Thoracic aorta (tissue), 2 donors: ENCODE data around the gene SLC8B1. TPM values are rescaled to one million over a fixed set of nuclear protein-coding genes. Genes with fewer than 3 reads are reported as not detected.

Experiments used
- ATAC-seq: fragments of 150-250 bp; one replicate; pipeline ENCODE4 v1.8.0; 2017; ENCODE audit warnings: low read depth; ENCODE audit not compliant: insufficient number of reproducible peaks, low FRiP score
- DNase-seq: peaks from one replicate; pipeline ENCODE4 v3.0.0-alpha.2; 2020; ENCODE audit warnings: low spot score
- H3K27ac ChIP-seq, 2 donors: fragments of 200-600 bp; sonication (generic); 1 replicate in 1 of 2; 2 replicates in 1 of 2; pipeline ENCODE4 v1.5.1; 2016; ENCODE audit warnings: mild to moderate bottlenecking in 2 of 2, moderate library complexity in 2 of 2
- H3K27me3 ChIP-seq: fragments of 200-600 bp; sonication (generic); replicated peaks from 2 replicates; pipeline ENCODE4 v1.6.0; 2016; ENCODE audit warnings: mild to moderate bottlenecking; ENCODE audit not compliant: insufficient read depth
- H3K36me3 ChIP-seq: fragments of 200-600 bp; sonication (generic); one replicate; pipeline ENCODE4 v1.5.1; 2016
- H3K4me1 ChIP-seq, 2 donors: fragments of 200-600 bp; sonication (generic); 1 replicate in 1 of 2; 2 replicates in 1 of 2; pipeline versions ENCODE4 v1.5.1 to v1.6.0; 2016; ENCODE audit warnings: low read depth in 2 of 2, mild to moderate bottlenecking in 1 of 2; ENCODE audit not compliant: control insufficient read depth in 1 of 2
- H3K4me3 ChIP-seq: fragments of 200-600 bp; sonication (generic); 2 replicates; pipeline ENCODE4 v1.5.1; 2016; ENCODE audit warnings: mild to moderate bottlenecking
- H3K9me3 ChIP-seq: fragments of 200-600 bp; sonication (generic); 2 replicates; pipeline ENCODE4 v1.5.1; 2016
- total RNA-seq, 2 donors: library from RNA; depleted of rRNA; stranded (reverse); fragments of >200 nt; gene quantifications; one replicate each; pipeline versions ENCODE4 v1.1.0 to v1.2.3, GENCODE V29; 2016
- TF ChIP-seq, protein P1 (sequence below): fragments of 200-600 bp; sonication (generic); IDR thresholded peaks from one replicate; pipeline ENCODE4 v1.5.1; 2019; ENCODE audit warnings: antibody characterized with exemption

SLC8B1 gene
- total RNA-seq, 2 donors from 2014 or later = 41.7 to 85.1 TPM

- TF ChIP-seq, protein P1, sequence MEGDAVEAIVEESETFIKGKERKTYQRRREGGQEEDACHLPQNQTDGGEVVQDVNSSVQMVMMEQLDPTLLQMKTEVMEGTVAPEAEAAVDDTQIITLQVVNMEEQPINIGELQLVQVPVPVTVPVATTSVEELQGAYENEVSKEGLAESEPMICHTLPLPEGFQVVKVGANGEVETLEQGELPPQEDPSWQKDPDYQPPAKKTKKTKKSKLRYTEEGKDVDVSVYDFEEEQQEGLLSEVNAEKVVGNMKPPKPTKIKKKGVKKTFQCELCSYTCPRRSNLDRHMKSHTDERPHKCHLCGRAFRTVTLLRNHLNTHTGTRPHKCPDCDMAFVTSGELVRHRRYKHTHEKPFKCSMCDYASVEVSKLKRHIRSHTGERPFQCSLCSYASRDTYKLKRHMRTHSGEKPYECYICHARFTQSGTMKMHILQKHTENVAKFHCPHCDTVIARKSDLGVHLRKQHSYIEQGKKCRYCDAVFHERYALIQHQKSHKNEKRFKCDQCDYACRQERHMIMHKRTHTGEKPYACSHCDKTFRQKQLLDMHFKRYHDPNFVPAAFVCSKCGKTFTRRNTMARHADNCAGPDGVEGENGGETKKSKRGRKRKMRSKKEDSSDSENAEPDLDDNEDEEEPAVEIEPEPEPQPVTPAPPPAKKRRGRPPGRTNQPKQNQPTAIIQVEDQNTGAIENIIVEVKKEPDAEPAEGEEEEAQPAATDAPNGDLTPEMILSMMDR = no peak
- H3K27ac ChIP-seq = no peak overlapping the region
- H3K9me3 ChIP-seq = no peaks in the 10 kb centered on the region
- peaks cover 4 to 18% of the 10 kb centered on the region in 2 donors for H3K4me1 ChIP-seq
- no peaks in the 10 kb centered on the region for H3K27me3 ChIP-seq
- no peak overlapping the region for H3K4me3 ChIP-seq
- no peak for DNase-seq
- peaks cover 21% of the 10 kb centered on the region for H3K36me3 ChIP-seq
- no peak for ATAC-seq
Measured at GRCh38 chr12:113369391-113369985, 34.6 kb upstream of the SLC8B1 start.

- Histone ChIP-seq H3K9me3 (no peaks in the 10 kb centered on the region), H3K27ac (no peak overlapping the region), H3K27me3 (no peaks in the 10 kb centered on the region), H3K4me3 (no peak overlapping the region), H3K36me3 (peaks cover 14% of the 10 kb centered on the region), H3K4me1 (peaks cover 4 to 18% of the 10 kb centered on the region in 2 donors)
- ATAC-seq (no peak), DNase-seq (no peak)
- TF ChIP-seq, protein P1 = no peak
Measured at GRCh38 chr12:113368331-113368730, 33.4 kb upstream of the SLC8B1 start.

GRCh38 chr12:113366827-113367226, 31.9 kb upstream of the SLC8B1 start:
- no peaks in the 10 kb centered on the region for H3K9me3 ChIP-seq
- no peak overlapping the region for H3K4me3 ChIP-seq
- peaks cover 9% of the 10 kb centered on the region for H3K36me3 ChIP-seq
- TF ChIP-seq, protein P1 = no peak
- no peak for ATAC-seq
- H3K27ac ChIP-seq = no peak overlapping the region
- no peaks in the 10 kb centered on the region for H3K27me3 ChIP-seq
- peaks cover 4 to 18% of the 10 kb centered on the region in 2 donors for H3K4me1 ChIP-seq
- DNase-seq = no peak

GRCh38 chr12:113365639-113366395, 30.9 kb upstream of the SLC8B1 start:
- Histone ChIP-seq H3K9me3 (no peaks in the 10 kb centered on the region), H3K4me1 (peaks cover 4 to 18% of the 10 kb centered on the region in 2 donors), H3K4me3 (no peak overlapping the region), H3K27me3 (no peaks in the 10 kb centered on the region), H3K27ac (no peak overlapping the region), H3K36me3 (peaks cover 9% of the 10 kb centered on the region)
- TF ChIP-seq, protein P1 = no peak
- ATAC-seq (no peak), DNase-seq (no peak)

DNA sequence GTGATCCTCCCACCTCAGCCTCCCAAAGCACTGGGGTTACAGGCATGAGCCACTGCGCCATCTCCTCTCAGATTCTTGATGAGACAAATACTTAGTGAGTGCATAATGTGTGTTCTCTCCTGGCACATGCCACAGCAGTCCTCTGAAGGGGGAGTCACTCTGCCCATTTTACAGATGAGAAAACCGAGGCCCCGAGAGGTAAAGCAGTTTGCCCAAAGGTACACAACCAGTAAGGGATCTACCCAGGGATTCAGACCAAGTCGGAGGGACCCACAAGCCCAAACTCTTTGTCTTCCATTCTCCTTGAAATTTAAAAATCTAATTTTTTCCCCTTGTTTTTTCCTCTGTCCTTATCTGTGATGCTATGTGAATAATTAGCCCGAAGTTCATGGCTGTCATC, 29.8 kb upstream of the SLC8B1 start:
- DNase-seq (no peak), ATAC-seq (no peak)
- TF ChIP-seq, protein P1 = no peak
- Histone ChIP-seq H3K36me3 (peaks cover 5% of the 10 kb centered on the region), H3K4me1 (peaks cover 9 to 25% of the 10 kb centered on the region in 2 donors), H3K9me3 (no peaks in the 10 kb centered on the region), H3K27me3 (no peaks in the 10 kb centered on the region), H3K27ac (no peak overlapping the region), H3K4me3 (no peak overlapping the region)
